Naive thymus-derived CD8-positive, alpha-beta T cell (primary cell): ENCODE results near the gene CHN2. TPM values are rescaled to one million over a fixed set of nuclear protein-coding genes. Genes with fewer than 3 reads are reported as not detected.

Experiments used
- ATAC-seq, 2 donors: fragments of 150-1000 bp; cut with Tn5 transposase in 1 of 2; sonication (Bioruptor Pico), chemical (Tn5 transposase) in 1 of 2; 1 replicate in 1 of 2; 2 replicates in 1 of 2; pipeline ENCODE4 v1.10.0; 2021; ENCODE audit warnings: mild to moderate bottlenecking in 2 of 2, moderate library complexity in 2 of 2
- POLR2A ChIA-PET: fragments of 350-600 bp; sonication (Branson Sonifier 250); formaldehyde crosslinking; loops from one replicate; lab custom pipeline; 2021; ENCODE audit warnings: antibody characterized with exemption; lab: Charles Lee
- DNase-seq, 10 donors: peaks; one replicate each; pipeline versions ENCODE4 v3.0.0 to v3.0.0-alpha.2; 2020 to 2022
- H3K27ac Mint-ChIP-seq, 10 donors: one replicate each; pipeline ENCODE4 v1.8.0; 2020 to 2022; ENCODE audit warnings: mild to moderate bottlenecking in 10 of 10, mixed read lengths in 10 of 10, moderate library complexity in 4 of 10, inconsistent platforms in 1 of 10
- H3K27me3 Mint-ChIP-seq, 5 donors: one replicate each; pipeline ENCODE4 v1.8.0; 2021 to 2022; ENCODE audit warnings: mixed read lengths in 5 of 5
- H3K36me3 Mint-ChIP-seq, 3 donors: one replicate each; pipeline ENCODE4 v1.8.0; 2020 to 2022; ENCODE audit warnings: mixed read lengths in 3 of 3, mild to moderate bottlenecking in 2 of 3, inconsistent platforms in 1 of 3
- H3K4me1 Mint-ChIP-seq, 4 donors: one replicate each; pipeline ENCODE4 v1.8.0; 2021 to 2022; ENCODE audit warnings: mixed read lengths in 4 of 4
- H3K4me3 Mint-ChIP-seq, 10 donors: one replicate each; pipeline ENCODE4 v1.8.0; 2020 to 2022; ENCODE audit warnings: mild to moderate bottlenecking in 10 of 10, mixed read lengths in 10 of 10, moderate library complexity in 6 of 10, inconsistent platforms in 1 of 10
- H3K9me3 Mint-ChIP-seq, 9 donors: one replicate each; pipeline ENCODE4 v1.8.0; 2020 to 2022; ENCODE audit warnings: mixed read lengths in 9 of 9, mild to moderate bottlenecking in 3 of 9, inconsistent platforms in 1 of 9, moderate library complexity in 1 of 9
- polyA plus RNA-seq, 3 donors: library from polyadenylated mRNA; unstranded; fragments of 300-500 nt; fragmentation: Illumina TruSeq; gene quantifications; one replicate each; pipeline ENCODE4 v1.2.3, GENCODE V29; 2021
- total RNA-seq, 8 experiments: library from RNA in 2 of 8; stranded (reverse) in 2 of 8; gene quantifications; one replicate each; pipeline ENCODE4 v1.2.3 and lab custom pipeline; 2021 to 2026

The CHN2 gene
- total and polyA plus RNA-seq, 5 experiments from 2014 or later, result 0.90 to 11.1 (median 1.5) TPM

DNA sequence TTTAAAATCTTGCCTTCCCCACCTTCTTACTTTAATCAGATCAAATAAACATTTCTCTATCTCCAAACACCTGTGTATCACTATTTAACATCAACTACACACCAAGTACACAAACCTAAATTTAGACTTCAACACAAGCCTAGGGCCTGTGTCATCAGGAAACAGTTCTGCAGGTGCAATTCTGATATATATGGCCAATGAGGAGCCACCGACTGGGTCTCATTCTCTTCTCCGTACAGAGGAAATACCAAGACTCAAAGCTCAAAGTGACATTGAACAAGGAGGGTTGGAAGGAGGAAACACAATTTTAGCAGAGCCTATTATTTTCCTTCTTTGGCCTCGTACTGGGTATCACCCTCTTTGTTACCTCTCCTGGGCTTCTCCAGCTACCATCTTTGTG, 216.4 kb downstream of the CHN2 start:
- DNase-seq (no peak), ATAC-seq (no peak)
- no peaks in the 10 kb centered on the region for H3K36me3 Mint-ChIP-seq
- no peaks in the 10 kb centered on the region for H3K9me3 Mint-ChIP-seq
- peaks cover 0 to 8% (median 3%) of the 10 kb centered on the region in 5 donors for H3K27me3 Mint-ChIP-seq
- H3K4me3 Mint-ChIP-seq, result no peak overlapping the region
- H3K27ac Mint-ChIP-seq, result no peak overlapping the region
- POLR2A ChIA-PET, result no interaction called here
- H3K4me1 Mint-ChIP-seq, result no peaks in the 10 kb centered on the region

DNA sequence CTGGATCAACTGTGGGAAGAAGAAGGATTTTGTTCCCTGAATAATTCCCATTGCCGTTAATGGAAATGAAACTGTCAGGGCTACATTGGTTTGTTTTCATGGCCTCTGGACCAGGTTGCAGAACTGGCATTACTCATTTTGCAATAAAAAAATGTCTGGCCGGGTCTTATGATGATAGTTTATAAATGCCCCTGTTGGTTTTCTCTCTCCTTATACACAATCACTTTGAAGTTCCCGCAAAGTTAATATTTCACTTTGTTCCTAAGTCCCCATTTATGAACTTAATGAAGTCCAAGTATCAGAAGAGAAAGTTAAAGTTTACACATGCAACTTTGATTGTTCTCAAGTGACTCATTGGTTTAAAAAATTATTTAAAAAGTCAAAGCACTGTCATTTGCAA, 218.3 kb downstream of the CHN2 start:
- H3K27me3 Mint-ChIP-seq, result peaks cover 0 to 8% (median 3%) of the 10 kb centered on the region in 5 donors
- no peak for ATAC-seq
- no peak for DNase-seq
- no peaks in the 10 kb centered on the region for H3K36me3 Mint-ChIP-seq
- no peak overlapping the region for H3K27ac Mint-ChIP-seq
- no peaks in the 10 kb centered on the region for H3K9me3 Mint-ChIP-seq
- no peak overlapping the region for H3K4me3 Mint-ChIP-seq
- no peaks in the 10 kb centered on the region for H3K4me1 Mint-ChIP-seq
- POLR2A ChIA-PET, result no interaction called here

GRCh38 chr7:29413626-29414136, 219.1 kb downstream of the CHN2 start:
- H3K27ac Mint-ChIP-seq, result no peak overlapping the region
- H3K9me3 Mint-ChIP-seq, result no peaks in the 10 kb centered on the region
- no peaks in the 10 kb centered on the region for H3K4me1 Mint-ChIP-seq
- H3K36me3 Mint-ChIP-seq, result no peaks in the 10 kb centered on the region
- no peak overlapping the region for H3K4me3 Mint-ChIP-seq
- H3K27me3 Mint-ChIP-seq, result peaks cover 0 to 8% (median 1%) of the 10 kb centered on the region in 5 donors
- POLR2A ChIA-PET, result no interaction called here
- DNase-seq, result no peak
- ATAC-seq, result no peak

GRCh38 chr7:29414216-29414615, 219.6 kb downstream of the CHN2 start:
- POLR2A ChIA-PET, result no interaction called here

DNA sequence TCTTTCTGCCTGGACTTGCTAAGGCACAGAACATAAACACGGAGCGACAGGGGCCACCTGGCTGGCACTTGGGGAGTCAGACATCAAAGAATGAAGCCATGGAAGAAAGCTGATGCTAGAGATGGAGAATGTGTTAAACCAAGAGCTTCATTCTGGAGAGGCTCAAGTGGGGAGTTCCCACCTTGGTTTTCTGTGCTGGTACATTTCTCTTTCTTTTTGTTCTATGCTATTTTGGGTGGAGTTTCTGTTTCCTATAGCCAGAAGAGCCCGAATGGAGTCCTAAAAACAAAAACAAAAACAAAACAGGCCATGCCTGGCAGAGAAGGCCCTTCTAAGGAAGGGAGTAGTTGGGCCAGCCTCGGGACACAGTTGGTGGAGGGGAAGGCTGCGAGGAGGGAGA, 220.6 kb downstream of the CHN2 start:
- Mint-ChIP-seq H3K4me3 (no peak overlapping the region), H3K4me1 (no peaks in the 10 kb centered on the region), H3K9me3 (no peaks in the 10 kb centered on the region), H3K36me3 (no peaks in the 10 kb centered on the region), H3K27ac (no peak overlapping the region), H3K27me3 (peaks cover 0 to 8% (median 0%) of the 10 kb centered on the region in 5 donors)
- POLR2A ChIA-PET, result no interaction called here
- DNase-seq, result no peak
- no peak for ATAC-seq

More at GRCh38 chr7:29414216-29414615, 219.6 kb downstream of the CHN2 start:
- no peak overlapping the region for H3K4me3 Mint-ChIP-seq
- H3K27me3 Mint-ChIP-seq, result peaks cover 0 to 8% (median 0%) of the 10 kb centered on the region in 5 donors
- H3K36me3 Mint-ChIP-seq, result no peaks in the 10 kb centered on the region
- ATAC-seq (no peak), DNase-seq (no peak)
- H3K4me1 Mint-ChIP-seq, result no peaks in the 10 kb centered on the region
- H3K9me3 Mint-ChIP-seq, result no peaks in the 10 kb centered on the region
- no peak overlapping the region for H3K27ac Mint-ChIP-seq

- DNase-seq, result no peak
- Mint-ChIP-seq H3K36me3 (no peaks in the 10 kb centered on the region), H3K4me1 (no peaks in the 10 kb centered on the region), H3K9me3 (no peaks in the 10 kb centered on the region), H3K4me3 (no peak overlapping the region), H3K27me3 (peaks cover 0 to 8% (median 0%) of the 10 kb centered on the region in 5 donors), H3K27ac (no peak overlapping the region)
- POLR2A ChIA-PET, result interaction anchor here (1.1 kb wide), 1 partner anchor 12 kb away, joined by 4 read pairs; no protein-coding TSS in a partner anchor
- ATAC-seq, result no peak
Observed at GRCh38 chr7:29416276-29416937, 221.8 kb downstream of the CHN2 start.

DNA sequence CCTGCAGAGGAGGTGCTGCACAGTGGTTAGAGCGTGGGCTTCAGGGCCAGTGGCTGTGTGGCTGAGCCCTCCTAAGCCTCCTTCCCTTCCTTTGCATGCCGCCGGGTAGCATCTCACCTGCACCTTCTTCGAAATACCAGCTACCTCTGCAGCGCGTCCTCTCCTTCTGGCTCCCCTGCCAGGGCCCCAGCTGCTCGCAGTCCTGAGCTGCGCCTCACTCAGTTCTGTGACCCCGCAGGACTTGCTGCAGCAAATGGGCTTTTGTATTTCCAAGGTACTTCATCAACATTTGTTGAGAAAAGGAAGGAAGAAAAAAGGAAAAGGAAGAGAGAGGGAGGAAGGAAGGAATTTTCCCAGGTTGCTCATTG, 222.3 kb downstream of the CHN2 start:
- H3K27ac Mint-ChIP-seq, result no peak overlapping the region
- ATAC-seq (no peak), DNase-seq (no peak)
- no peak overlapping the region for H3K4me3 Mint-ChIP-seq
- H3K4me1 Mint-ChIP-seq, result no peaks in the 10 kb centered on the region
- H3K9me3 Mint-ChIP-seq, result no peaks in the 10 kb centered on the region
- POLR2A ChIA-PET, result interaction anchor here (1.1 kb wide), 1 partner anchor 13 kb away, joined by 4 read pairs; no protein-coding TSS in a partner anchor
- no peaks in the 10 kb centered on the region for H3K36me3 Mint-ChIP-seq
- peaks cover 0 to 8% (median 0%) of the 10 kb centered on the region in 5 donors for H3K27me3 Mint-ChIP-seq

- H3K27me3 Mint-ChIP-seq, result peaks cover 0 to 8% (median 0%) of the 10 kb centered on the region in 5 donors
- no peak overlapping the region for H3K4me3 Mint-ChIP-seq
- H3K4me1 Mint-ChIP-seq, result no peaks in the 10 kb centered on the region
- H3K9me3 Mint-ChIP-seq, result no peaks in the 10 kb centered on the region
- DNase-seq, result no peak
- POLR2A ChIA-PET, result no interaction called here
- no peak overlapping the region for H3K27ac Mint-ChIP-seq
- no peaks in the 10 kb centered on the region for H3K36me3 Mint-ChIP-seq
- no peak for ATAC-seq
Observed at GRCh38 chr7:29418056-29418455, 223.5 kb downstream of the CHN2 start.

GRCh38 chr7:29418651-29419050, 224.1 kb downstream of the CHN2 start:
- no peak for DNase-seq
- no peak overlapping the region for H3K27ac Mint-ChIP-seq
- H3K9me3 Mint-ChIP-seq, result no peaks in the 10 kb centered on the region
- no peaks in the 10 kb centered on the region for H3K4me1 Mint-ChIP-seq
- no peak overlapping the region for H3K4me3 Mint-ChIP-seq
- no peak for ATAC-seq
- no peaks in the 10 kb centered on the region for H3K36me3 Mint-ChIP-seq
- POLR2A ChIA-PET, result no interaction called here
- H3K27me3 Mint-ChIP-seq, result peaks cover 0 to 8% (median 1%) of the 10 kb centered on the region in 5 donors

DNA sequence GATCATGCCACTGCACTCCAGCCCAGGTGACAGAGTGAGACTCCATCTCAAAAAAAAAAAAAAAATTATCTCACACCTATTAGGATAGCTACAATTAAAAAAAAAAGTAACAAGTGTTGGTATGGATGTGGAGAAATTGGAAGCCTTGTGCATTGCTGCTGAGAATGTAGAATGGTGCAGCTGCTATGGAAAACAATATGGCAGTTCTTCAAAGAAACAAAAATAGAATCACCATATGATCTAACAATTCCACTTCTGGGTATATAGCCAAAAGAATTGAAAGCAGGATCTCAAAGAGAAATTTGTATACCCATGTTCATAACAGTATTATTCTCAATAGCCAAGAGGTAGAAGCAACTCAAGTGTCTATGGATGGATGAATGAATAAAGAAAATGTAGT, 225.4 kb downstream of the CHN2 start:
- POLR2A ChIA-PET, result no interaction called here

GRCh38 chr7:29421010-29421956, 226.7 kb downstream of the CHN2 start:
- H3K4me1 Mint-ChIP-seq, result no peaks in the 10 kb centered on the region
- no peaks in the 10 kb centered on the region for H3K9me3 Mint-ChIP-seq
- DNase-seq (no peak), ATAC-seq (no peak)
- POLR2A ChIA-PET, result no interaction called here
- H3K36me3 Mint-ChIP-seq, result no peaks in the 10 kb centered on the region
- H3K4me3 Mint-ChIP-seq, result no peak overlapping the region
- peaks cover 0 to 4% (median 0%) of the 10 kb centered on the region in 5 donors for H3K27me3 Mint-ChIP-seq
- no peak overlapping the region for H3K27ac Mint-ChIP-seq

More for the DNA sequence above, 225.4 kb downstream of the CHN2 start:
- no peaks in the 10 kb centered on the region for H3K9me3 Mint-ChIP-seq
- H3K27ac Mint-ChIP-seq, result no peak overlapping the region
- no peaks in the 10 kb centered on the region for H3K4me1 Mint-ChIP-seq
- H3K27me3 Mint-ChIP-seq, result peaks cover 0 to 4% (median 0%) of the 10 kb centered on the region in 5 donors
- no peak for ATAC-seq
- no peak overlapping the region for H3K4me3 Mint-ChIP-seq
- H3K36me3 Mint-ChIP-seq, result no peaks in the 10 kb centered on the region
- DNase-seq, result no peak

- H3K27me3 Mint-ChIP-seq, result peaks cover 0 to 4% (median 0%) of the 10 kb centered on the region in 5 donors
- H3K4me3 Mint-ChIP-seq, result no peak overlapping the region
- no peaks in the 10 kb centered on the region for H3K36me3 Mint-ChIP-seq
- H3K9me3 Mint-ChIP-seq, result no peaks in the 10 kb centered on the region
- no peak overlapping the region for H3K27ac Mint-ChIP-seq
- DNase-seq, result no peak
- no peak for ATAC-seq
- no peaks in the 10 kb centered on the region for H3K4me1 Mint-ChIP-seq
- POLR2A ChIA-PET, result no interaction called here
Observed at GRCh38 chr7:29422829-29423228, 228.3 kb downstream of the CHN2 start.
